Activated T-cell treated with anti-CD3 and anti-CD28 coated beads, Interleukin-2, amount 50 U/mL, for 48 hours (primary cell): ENCODE data around the gene CPVL.

Experiments
- DNase-seq, 2 experiments: peaks; one replicate each; pipeline ENCODE4 v3.0.0-alpha.2; 2020

CPVL gene

GRCh38 chr7:29090151-29090805 lies 56.1 kb downstream of the CPVL start:
- DNase-seq: no peak

GRCh38 chr7:29087840-29088170 lies 58.5 kb downstream of the CPVL start:
- DNase-seq: no peak

- no peak for DNase-seq
Observed at GRCh38 chr7:29086545-29086944, 59.8 kb downstream of the CPVL start.

GRCh38 chr7:29084832-29085231 lies 61.5 kb downstream of the CPVL start:
- no peak for DNase-seq

- no peak for DNase-seq
Observed at GRCh38 chr7:29080803-29081202, 65.5 kb downstream of the CPVL start.

GRCh38 chr7:29078311-29079260 lies 67.8 kb downstream of the CPVL start:
- no peak for DNase-seq

- no peak for DNase-seq
Observed at GRCh38 chr7:29077854-29078253, 68.5 kb downstream of the CPVL start.

- no peak for DNase-seq
Observed at GRCh38 chr7:29077176-29077575, 69.2 kb downstream of the CPVL start.

GRCh38 chr7:29076631-29077030 lies 69.7 kb downstream of the CPVL start:
- DNase-seq: no peak

- no peak for DNase-seq
Observed at GRCh38 chr7:29075606-29076005, 70.7 kb downstream of the CPVL start.

GRCh38 chr7:29071203-29071874 lies 75.0 kb downstream of the CPVL start:
- DNase-seq: no peak

- DNase-seq: no peak
Observed at GRCh38 chr7:29066641-29067040, 79.7 kb downstream of the CPVL start.

- no peak for DNase-seq
Observed at GRCh38 chr7:29065181-29065857, 81.0 kb downstream of the CPVL start.

- DNase-seq: no peak
Observed at GRCh38 chr7:29063872-29064271, 82.5 kb downstream of the CPVL start.

- DNase-seq: no peak
Observed at GRCh38 chr7:29063236-29063635, 83.1 kb downstream of the CPVL start.

- no peak for DNase-seq
Observed at GRCh38 chr7:29053105-29053872, 93.0 kb downstream of the CPVL start.

- no peak for DNase-seq
Observed at GRCh38 chr7:29046978-29047377, 99.4 kb downstream of the CPVL start.

GRCh38 chr7:29045258-29046086 lies 100.9 kb downstream of the CPVL start:
- DNase-seq: no peak

GRCh38 chr7:29044554-29044953 lies 101.8 kb downstream of the CPVL start:
- no peak for DNase-seq

- no peak for DNase-seq
Observed at GRCh38 chr7:29043576-29043975, 102.8 kb downstream of the CPVL start.

- no peak for DNase-seq
Observed at GRCh38 chr7:29042824-29043231, 103.5 kb downstream of the CPVL start.
